ENCODE data around the gene CRACR2A. TPM values are rescaled to one million over a fixed set of nuclear protein-coding genes. Genes with fewer than 3 reads are reported as not detected.

CRACR2A gene
- total and polyA plus RNA-seq, 10 of the 15 experiments (the other 5 are each of a cell fraction or from before 2014, with no cell fraction given) = 2.1 to 18.0 (median 13.2) TPM

GRCh38 chr12:3747543-3747942, 5.4 kb downstream of the CRACR2A start:
- intact Hi-C loops (cut with micrococcal nuclease; ENCODE audit: unreplicated experiment) = no loop called here
- Histone ChIP-seq H3K27me3 (replicated peaks in 1 of 2; ENCODE audit: control insufficient read depth in 2 of 2, insufficient read depth in 2 of 2, low read length in 1 of 2) (no peaks in the 10 kb centered on the region), H3K4me3 (no peak overlapping the region), H3K36me3 (ENCODE audit: control insufficient read depth in 2 of 2, insufficient read depth in 2 of 2, low read length in 1 of 2) (peaks cover 0 to 10% of the 10 kb centered on the region in 2 experiments; a peak in 1 of 4 replicates), H3K9ac (ENCODE audit: control insufficient read depth, insufficient read depth, low read length) (no peak overlapping the region), H3K4me2 (ENCODE audit: control insufficient read depth, insufficient read depth) (no peak overlapping the region), H4K20me1 (ENCODE audit: control insufficient read depth, insufficient read depth) (no peaks in the 10 kb centered on the region), H2AFZ (ENCODE audit: control insufficient read depth, low read depth, low read length) (no peak overlapping the region), H3K4me1 (ENCODE audit: control insufficient read depth, insufficient read depth, low read length) (no peaks in the 10 kb centered on the region; the same call in 1 of the 2 replicates), H3K79me2 (ENCODE audit: control insufficient read depth, insufficient read depth, low read length) (peaks cover 19% of the 10 kb centered on the region), H3K9me3 (replicated peaks; ENCODE audit: control insufficient read depth, insufficient read depth, low read length) (peaks cover 8% of the 10 kb centered on the region), H3K27ac (ENCODE audit: control insufficient read depth, insufficient read depth) (no peak overlapping the region)
- ChIA-PET CTCF (no interaction called here), RAD21 (ENCODE audit: unreplicated experiment) (no interaction called here), POLR2A (no interaction called here), SMC1A (ENCODE audit: uncharacterized antibody, unreplicated experiment) (no interaction called here)
- in situ Hi-C loops (cut with MboI) = no loop called here
- no peak for DNase-seq (ENCODE audit: low read depth, low spot score)
- no peak for FAIRE-seq
- no TSS peak for BruUV-seq (replicated peaks)
- ATAC-seq = no peak
- WGBS (ENCODE audit: insufficient coverage, insufficient replicate concordance, low lambda C conversion rate, missing lambda C conversion rate) = 48% methylated on average over 6 of the region's 6 CpGs
- TF ChIP-seq NFYB (IDR thresholded peaks at IDR 0.05; ENCODE audit: insufficient read depth, low read depth, low read length) = no peak
- no peak for TF ChIP-seq MTA3 (IDR thresholded peaks at IDR 0.05; ENCODE audit: borderline replicate concordance, low read length)
- TF ChIP-seq TAF1 (IDR thresholded peaks at IDR 0.05; ENCODE audit: borderline replicate concordance, low read depth, low read length) = no peak
- TF ChIP-seq NFXL1 (IDR thresholded peaks at IDR 0.05; ENCODE audit: borderline replicate concordance) = no peak
- TF ChIP-seq IRF5 (IDR thresholded peaks at IDR 0.05; ENCODE audit: borderline replicate concordance) = no peak

DNA sequence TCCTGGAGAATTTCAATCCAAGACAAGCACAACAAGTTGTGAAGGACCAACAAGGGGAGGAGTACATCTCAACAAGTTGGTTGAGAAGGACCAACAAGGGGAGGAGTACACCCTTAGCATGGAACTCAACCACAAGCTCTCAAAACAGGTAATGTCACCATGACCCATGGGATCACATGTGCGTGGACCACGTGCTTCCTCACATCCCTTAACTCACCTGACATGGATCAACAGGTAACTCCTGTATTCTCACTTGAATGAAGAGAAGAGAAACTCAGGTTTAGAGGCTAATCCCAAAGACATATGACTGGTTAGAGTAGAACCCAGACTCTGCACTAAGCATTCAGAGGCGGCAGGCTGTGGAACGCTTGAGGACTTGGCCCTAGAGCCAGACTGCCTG, 6.2 kb downstream of the CRACR2A start:
- in situ Hi-C loops (cut with MboI) = no loop called here
- SMC1A ChIA-PET (ENCODE audit: uncharacterized antibody, unreplicated experiment) = no interaction called here
- H3K27me3 ChIP-seq (replicated peaks in 1 of 2; ENCODE audit: control insufficient read depth in 2 of 2, insufficient read depth in 2 of 2, low read length in 1 of 2) = no peaks in the 10 kb centered on the region
- H3K27ac ChIP-seq (ENCODE audit: control insufficient read depth, insufficient read depth) = no peak overlapping the region
- DNase-seq (ENCODE audit: low read depth, low spot score) (no peak), ATAC-seq (no peak), FAIRE-seq (no peak)
- H3K4me2 ChIP-seq (ENCODE audit: control insufficient read depth, insufficient read depth) = no peak overlapping the region
- H2AFZ ChIP-seq (ENCODE audit: control insufficient read depth, low read depth, low read length) = no peak overlapping the region
- no peaks in the 10 kb centered on the region; the same call in 1 of the 2 replicates for H3K4me1 ChIP-seq (ENCODE audit: control insufficient read depth, insufficient read depth, low read length)
- H3K9me3 ChIP-seq (replicated peaks; ENCODE audit: control insufficient read depth, insufficient read depth, low read length) = peaks cover 8% of the 10 kb centered on the region
- H3K4me3 ChIP-seq = no peak overlapping the region
- CTCF ChIA-PET = interaction anchor here (0.8 kb wide), 1 partner anchor 57 kb away, joined by 4 read pairs; no protein-coding TSS in a partner anchor
- WGBS (ENCODE audit: insufficient coverage, insufficient replicate concordance, low lambda C conversion rate, missing lambda C conversion rate) = 98% methylated on average over 4 of the region's 4 CpGs
- no peaks in the 10 kb centered on the region for H4K20me1 ChIP-seq (ENCODE audit: control insufficient read depth, insufficient read depth)
- TF ChIP-seq ZNF622 (IDR thresholded peaks at IDR 0.05) (no peak), BMI1 (IDR thresholded peaks at IDR 0.05; ENCODE audit: borderline replicate concordance) (no peak), GATAD2B (conservative IDR thresholded peaks at IDR 0.05; ENCODE audit: low read depth) (no peak), ZNF24 (IDR thresholded peaks at IDR 0.05) (no peak), TARDBP (IDR thresholded peaks at IDR 0.05; ENCODE audit: borderline replicate concordance) (no peak), ESRRA (IDR thresholded peaks at IDR 0.05; ENCODE audit: low read length) (no peak)
- TF ChIP-seq, protein P1, sequence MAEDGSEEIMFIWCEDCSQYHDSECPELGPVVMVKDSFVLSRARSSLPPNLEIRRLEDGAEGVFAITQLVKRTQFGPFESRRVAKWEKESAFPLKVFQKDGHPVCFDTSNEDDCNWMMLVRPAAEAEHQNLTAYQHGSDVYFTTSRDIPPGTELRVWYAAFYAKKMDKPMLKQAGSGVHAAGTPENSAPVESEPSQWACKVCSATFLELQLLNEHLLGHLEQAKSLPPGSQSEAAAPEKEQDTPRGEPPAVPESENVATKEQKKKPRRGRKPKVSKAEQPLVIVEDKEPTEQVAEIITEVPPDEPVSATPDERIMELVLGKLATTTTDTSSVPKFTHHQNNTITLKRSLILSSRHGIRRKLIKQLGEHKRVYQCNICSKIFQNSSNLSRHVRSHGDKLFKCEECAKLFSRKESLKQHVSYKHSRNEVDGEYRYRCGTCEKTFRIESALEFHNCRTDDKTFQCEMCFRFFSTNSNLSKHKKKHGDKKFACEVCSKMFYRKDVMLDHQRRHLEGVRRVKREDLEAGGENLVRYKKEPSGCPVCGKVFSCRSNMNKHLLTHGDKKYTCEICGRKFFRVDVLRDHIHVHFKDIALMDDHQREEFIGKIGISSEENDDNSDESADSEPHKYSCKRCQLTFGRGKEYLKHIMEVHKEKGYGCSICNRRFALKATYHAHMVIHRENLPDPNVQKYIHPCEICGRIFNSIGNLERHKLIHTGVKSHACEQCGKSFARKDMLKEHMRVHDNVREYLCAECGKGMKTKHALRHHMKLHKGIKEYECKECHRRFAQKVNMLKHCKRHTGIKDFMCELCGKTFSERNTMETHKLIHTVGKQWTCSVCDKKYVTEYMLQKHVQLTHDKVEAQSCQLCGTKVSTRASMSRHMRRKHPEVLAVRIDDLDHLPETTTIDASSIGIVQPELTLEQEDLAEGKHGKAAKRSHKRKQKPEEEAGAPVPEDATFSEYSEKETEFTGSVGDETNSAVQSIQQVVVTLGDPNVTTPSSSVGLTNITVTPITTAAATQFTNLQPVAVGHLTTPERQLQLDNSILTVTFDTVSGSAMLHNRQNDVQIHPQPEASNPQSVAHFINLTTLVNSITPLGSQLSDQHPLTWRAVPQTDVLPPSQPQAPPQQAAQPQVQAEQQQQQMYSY (CRISPR knock-in tag; IDR thresholded peaks at IDR 0.05) = no peak
- RAD21 ChIA-PET (ENCODE audit: unreplicated experiment) = no interaction called here
- H3K9ac ChIP-seq (ENCODE audit: control insufficient read depth, insufficient read depth, low read length) = no peak overlapping the region
- POLR2A ChIA-PET = no interaction called here
- H3K36me3 ChIP-seq (ENCODE audit: control insufficient read depth in 2 of 2, insufficient read depth in 2 of 2, low read length in 1 of 2) = peaks cover 0 to 10% of the 10 kb centered on the region in 2 experiments; a peak in 2 of 4 replicates
- BruUV-seq (replicated peaks) = no TSS peak
- intact Hi-C loops (cut with micrococcal nuclease; ENCODE audit: unreplicated experiment) = no loop called here
- H3K79me2 ChIP-seq (ENCODE audit: control insufficient read depth, insufficient read depth, low read length) = peaks cover 11% of the 10 kb centered on the region

All from GM12878 (cell line).